GM21723 (cell line): ENCODE measurements around the gene MAP6.
"Not testable (repeated sequence)": the region's sequence is repeated elsewhere in the genome, so short reads cannot be mapped to it uniquely, and the experiment has no call there.

Source experiments
- ATAC-seq: cut with Tn5 transposase; IDR thresholded peaks from one replicate; pipeline ENCODE4 v1.9.1; 2021; ENCODE audit warnings: mild to moderate bottlenecking, moderate library complexity; ENCODE audit not compliant: unreplicated experiment

Gene MAP6

GRCh38 chr11:75668451-75669297 lies at the start of gene MAP6:
Gene MAP6 (minus strand): TSS chr11:75669038. CDS start chr11:75668369, 669 bp downstream.
- ATAC-seq, result no peak

GRCh38 chr11:75717608-75718418 lies 49.0 kb upstream of the MAP6 start, which contains the start of gene MOGAT2:
Gene MOGAT2 (plus strand): TSS chr11:75717838. CDS start chr11:75717889, 51 bp downstream.
- ATAC-seq, result no peak

GRCh38 chr11:75716659-75717058 lies 47.8 kb upstream of the MAP6 start:
- no peak for ATAC-seq

DNA sequence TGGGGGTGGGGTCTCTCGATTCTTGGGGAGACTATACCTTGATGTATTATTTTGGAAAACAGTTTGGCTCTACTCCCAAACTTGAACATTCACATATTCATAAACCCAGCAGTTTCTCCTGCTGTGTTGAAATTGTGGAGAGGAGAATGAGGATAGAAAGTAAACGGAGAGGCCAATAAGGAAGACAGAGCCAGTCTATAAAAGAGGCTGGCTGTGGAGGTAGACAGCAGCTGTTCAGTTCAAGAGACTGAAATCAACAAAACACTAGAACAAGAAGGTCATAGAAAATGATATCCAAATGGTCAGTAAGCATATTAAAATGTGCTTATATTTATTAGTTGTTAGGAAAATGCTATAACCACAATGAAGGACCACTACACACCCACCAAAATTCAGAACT lies 46.9 kb upstream of the MAP6 start:
- ATAC-seq, result no peak

- ATAC-seq, result no peak
Observed at GRCh38 chr11:75714211-75714610, 45.4 kb upstream of the MAP6 start.

DNA sequence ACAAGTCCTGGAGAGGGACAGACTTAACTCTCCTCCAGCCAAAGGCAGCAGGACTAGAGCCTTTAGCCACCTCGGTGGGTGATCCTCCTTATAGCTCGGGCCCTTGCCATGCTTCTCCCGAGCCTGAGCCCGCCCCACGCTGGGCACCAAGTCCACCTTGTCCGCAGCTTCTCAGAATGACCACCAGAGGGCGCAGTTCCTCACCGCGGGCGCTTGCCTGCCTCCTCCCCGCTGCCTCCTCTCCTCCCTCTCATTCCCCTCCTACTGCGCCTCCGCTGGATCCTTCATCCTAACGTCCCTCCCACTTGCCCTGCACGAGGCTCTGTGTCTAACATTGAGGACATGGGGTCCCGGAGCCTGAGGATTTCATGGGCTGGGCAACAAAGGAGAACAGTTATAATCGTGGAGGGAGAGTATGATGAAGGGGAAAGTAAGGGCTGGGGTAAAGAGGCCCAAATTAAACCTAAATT lies 37.5 kb upstream of the MAP6 start:
- ATAC-seq, result peak; percentile 67

DNA sequence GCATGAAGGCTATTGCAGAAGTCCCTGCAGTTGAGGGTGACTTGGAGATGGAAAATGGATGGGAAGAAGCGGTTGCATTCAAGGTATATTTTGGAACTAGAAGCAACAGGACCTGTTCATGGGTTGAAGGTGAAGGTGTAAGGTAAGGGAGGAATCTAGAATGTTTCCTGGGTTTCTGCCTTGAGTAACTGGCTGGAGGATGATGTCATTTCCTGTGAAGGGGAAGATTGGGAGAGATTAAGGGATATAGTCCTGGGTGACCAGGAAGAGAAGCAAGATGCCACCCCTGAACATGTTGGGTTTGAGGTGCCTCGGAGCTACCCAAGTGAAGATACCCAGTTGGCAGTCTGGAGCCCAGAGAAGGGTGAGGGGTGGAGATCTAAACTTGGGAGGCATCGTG lies 36.7 kb upstream of the MAP6 start:
- no peak for ATAC-seq

GRCh38 chr11:75703695-75704237 lies 34.9 kb upstream of the MAP6 start:
- no peak for ATAC-seq

GRCh38 chr11:75700940-75701339 lies 32.1 kb upstream of the MAP6 start:
- ATAC-seq, result no peak

- ATAC-seq, result no peak
Observed at GRCh38 chr11:75697906-75698581, 29.2 kb upstream of the MAP6 start.

GRCh38 chr11:75691804-75692203 lies 23.0 kb upstream of the MAP6 start:
- no peak for ATAC-seq

GRCh38 chr11:75689863-75690609 lies 21.2 kb upstream of the MAP6 start:
- peak; percentile 65 for ATAC-seq

DNA sequence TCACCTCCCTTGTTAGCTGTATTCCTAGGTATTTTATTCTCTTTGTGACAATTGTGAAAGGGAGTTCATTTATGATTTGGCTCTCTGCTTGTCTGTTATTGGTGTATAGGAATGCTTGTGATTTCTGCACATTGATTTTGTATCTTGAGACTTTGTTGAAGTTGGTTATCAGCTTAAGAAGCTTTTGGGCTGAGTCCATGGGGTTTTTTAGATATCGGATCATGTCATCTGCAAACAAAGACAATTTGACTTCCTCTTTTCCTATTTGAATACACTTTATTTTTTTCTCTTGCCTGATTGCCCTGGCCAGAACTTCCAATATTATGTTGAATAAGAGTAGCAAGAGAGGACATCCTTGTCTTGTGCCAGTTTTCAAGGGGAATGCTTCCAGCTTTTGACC lies 15.0 kb upstream of the MAP6 start:
- not testable (repeated sequence) for ATAC-seq

- ATAC-seq, result no peak
Observed at GRCh38 chr11:75679566-75679965, 10.7 kb upstream of the MAP6 start.

GRCh38 chr11:75678620-75679259 lies 9.9 kb upstream of the MAP6 start:
- ATAC-seq, result no peak

DNA sequence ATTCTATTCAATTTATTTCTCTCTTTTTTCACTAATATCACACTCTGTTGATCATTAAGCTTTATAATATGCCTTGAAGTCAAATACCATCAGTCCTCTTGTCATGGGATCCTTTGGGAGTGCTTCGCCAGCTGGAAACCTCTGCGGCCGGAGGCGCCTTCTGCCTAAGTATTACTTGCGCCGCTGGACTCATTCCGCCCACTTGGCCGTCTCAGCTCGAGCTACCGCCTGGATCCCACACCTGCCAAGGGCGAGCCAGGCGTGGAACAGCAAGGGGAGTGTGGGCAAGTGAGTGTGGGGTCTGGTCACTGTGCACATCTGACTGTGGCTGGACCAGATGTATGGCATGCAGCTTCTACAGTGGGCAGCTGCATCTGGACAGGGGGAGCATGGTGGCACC lies 9.1 kb upstream of the MAP6 start:
- no peak for ATAC-seq

GRCh38 chr11:75677275-75677674 lies 8.4 kb upstream of the MAP6 start:
- ATAC-seq, result no peak

DNA sequence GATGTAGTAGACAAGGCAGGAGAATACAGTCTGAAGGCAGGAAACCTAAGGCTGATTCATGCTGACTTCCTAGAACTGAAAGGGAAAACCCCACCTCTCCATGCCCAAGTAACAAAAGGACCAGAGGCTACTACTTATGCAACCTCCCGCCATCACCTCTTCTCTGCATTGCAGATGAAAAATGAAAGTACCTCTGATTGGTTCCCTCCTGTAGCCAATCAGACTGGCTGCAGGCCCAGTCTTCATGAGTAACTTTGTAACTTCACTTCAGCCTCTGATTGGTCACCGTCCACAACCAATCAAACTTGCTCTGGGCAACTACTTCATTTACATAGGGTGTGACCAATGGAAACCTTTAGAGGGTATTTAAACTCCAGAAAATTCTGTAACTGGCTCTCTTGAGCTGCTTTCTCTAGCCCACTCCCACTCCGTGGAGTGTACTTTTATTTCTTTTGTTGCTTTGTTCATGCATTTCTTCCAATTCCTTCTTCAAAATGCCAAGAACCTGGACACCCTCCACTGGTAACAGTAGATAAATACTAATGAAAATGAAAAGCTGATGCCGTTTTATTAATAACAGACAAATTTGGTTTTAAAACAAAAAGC lies 5.2 kb upstream of the MAP6 start:
- no peak for ATAC-seq

- no peak for ATAC-seq
Observed at GRCh38 chr11:75667831-75668450, 897 bp downstream of the MAP6 start.
